ENCODE measurements around the gene ZNF469.
A peak's percentile ranks its signal among the peaks of the same experiment; 100 is the strongest.

ZNF469 gene

GRCh38 chr16:88424587-88425235, 42.0 kb downstream of the ZNF469 start:
- no peak for DNase-seq (ENCODE audit: low read depth in 2 of 2)

- DNase-seq (ENCODE audit: low read depth in 2 of 2), result no peak
Observed at GRCh38 chr16:88426018-88426417, 43.3 kb downstream of the ZNF469 start.

- DNase-seq (ENCODE audit: low read depth in 2 of 2), result no peak
Observed at GRCh38 chr16:88427376-88427775, 44.6 kb downstream of the ZNF469 start.

- DNase-seq (ENCODE audit: low read depth in 2 of 2), result no peak
Observed at GRCh38 chr16:88428156-88428555, 45.4 kb downstream of the ZNF469 start.

GRCh38 chr16:88428616-88429386, 46.0 kb downstream of the ZNF469 start:
- no peak for DNase-seq (ENCODE audit: low read depth in 2 of 2)

- DNase-seq (ENCODE audit: low read depth in 2 of 2), result no peak
Observed at GRCh38 chr16:88429387-88430184, 46.8 kb downstream of the ZNF469 start.

GRCh38 chr16:88430185-88430523, 47.4 kb downstream of the ZNF469 start:
- DNase-seq (ENCODE audit: low read depth in 2 of 2), result no peak

- peak in 1 of 2 donors; percentile 20 for DNase-seq (ENCODE audit: low read depth in 2 of 2)
Observed at GRCh38 chr16:88430524-88431446, 48.0 kb downstream of the ZNF469 start.

GRCh38 chr16:88431651-88432050, 48.9 kb downstream of the ZNF469 start:
- DNase-seq (ENCODE audit: low read depth in 2 of 2), result no peak

- DNase-seq (ENCODE audit: low read depth in 2 of 2), result no peak
Observed at GRCh38 chr16:88432174-88432573, 49.4 kb downstream of the ZNF469 start.

All from stimulated activated CD4-positive, alpha-beta T cell treated with anti-CD3 and anti-CD28 coated beads, Interleukin-15, amount 100 ng/mL, for 48 hours (primary cell).